Heart right ventricle (tissue), 16 donors: ENCODE data around the gene UGP2. TPM values are rescaled to one million over a fixed set of nuclear protein-coding genes. Genes with fewer than 3 reads are reported as not detected.
A peak's percentile ranks its signal among the peaks of the same experiment; 100 is the strongest.

ENCODE experiments used
- ATAC-seq, 8 donors: fragments of 200-7000 bp; cut with Tn5 transposase; one replicate each; pipeline ENCODE4 v1.9.1; 2020; ENCODE audit warnings: mild to moderate bottlenecking in 8 of 8, moderate library complexity in 8 of 8, moderate number of reproducible peaks in 1 of 8
- DNase-seq, 2 donors: peaks; one replicate each; pipeline ENCODE4 v3.0.0-alpha.2; 2020
- H3K27ac ChIP-seq, 10 donors: fragments of 200-600 bp; sonication (generic) in 2 of 10; one replicate each; pipeline versions ENCODE4 v1.5.0 to v1.8.0; 2020 to 2022; ENCODE audit warnings: mild to moderate bottlenecking in 3 of 10
- H3K27me3 ChIP-seq, 7 donors: fragments of 200-600 bp; one replicate each; pipeline ENCODE4 v1.8.0; 2021 to 2022; ENCODE audit warnings: mild to moderate bottlenecking in 2 of 7
- H3K36me3 ChIP-seq, 9 donors: fragments of 200-600 bp; sonication (generic) in 1 of 9; one replicate each; pipeline versions ENCODE4 v1.5.0 to v1.8.0; 2020 to 2022; ENCODE audit warnings: mild to moderate bottlenecking in 2 of 9
- H3K4me1 ChIP-seq, 9 donors: fragments of 200-600 bp; sonication (generic) in 1 of 9; one replicate each; pipeline versions ENCODE4 v1.5.0 to v1.8.0; 2020 to 2022; ENCODE audit warnings: mild to moderate bottlenecking in 4 of 9
- H3K4me3 ChIP-seq, 10 donors: fragments of 200-600 bp; sonication (generic) in 2 of 10; one replicate each; pipeline versions ENCODE4 v1.5.0 to v1.8.0; 2020 to 2022; ENCODE audit warnings: mild to moderate bottlenecking in 7 of 10, moderate library complexity in 2 of 10
- H3K9me3 ChIP-seq, 11 donors: fragments of 200-600 bp in 10 of 11; sonication (generic) in 2 of 11; one replicate each; pipeline versions ENCODE4 v1.5.0 to v1.8.0; 2013 to 2022; ENCODE audit warnings: mild to moderate bottlenecking in 2 of 11, control low read depth in 1 of 11, moderate library complexity in 1 of 11
- WGBS, 2 donors: extraction: QIAGEN DNeasy Blood & Tissue Kit; methylation state at CpG; one replicate each; pipeline ENCODE4 v1.1.7; 2013; ENCODE audit warnings: inconsistent platforms in 1 of 2; 5-methylcytosine and 5-hydroxymethylcytosine counted together
- intact Hi-C, 10 donors: fragments of 100-400 bp; cut with DNase I; formaldehyde crosslinking; loops; one replicate each; pipeline versions ENCODE4 v1.11.1 to v1.14.2; 2022
- polyA plus RNA-seq, 2 donors: library from polyadenylated mRNA; stranded (reverse); fragments of 200-250 nt; gene quantifications; one replicate each; pipeline ENCODE4 v1.2.3, GENCODE V29; 2013
- total RNA-seq, 10 donors: library from RNA; stranded (reverse); fragmentation: NEBNext Ultra II Directional in 3 of 10; extraction: Animal tissue kit (Norgen Biotek cat#: 25700) in 3 of 10; gene quantifications; one replicate each; pipeline versions ENCODE4 v1.2.1 to v1.2.4, GENCODE V29; 2021 to 2023
- TF ChIP-seq, protein P1 (sequence below), 9 donors: fragments of 200-600 bp; sonication (generic) in 2 of 9; IDR thresholded peaks; one replicate each; pipeline versions ENCODE4 v1.5.0 to v1.8.0; 2021 to 2022; ENCODE audit warnings: antibody characterized with exemption in 9 of 9, mild to moderate bottlenecking in 5 of 9, moderate library complexity in 1 of 9
- donor health status: Arrhythmogenic right ventricular cardiomyopathy.
- donor health status: ischemic (EF 13 %, LVEDD 7.1; RV severe dilation, severe dysfunction).
- donor health status: healthy with polysubstance abuse.
- donor health status: DM: no; HTN: yes; CAD: no.
- donor health status: DM: no; HTN: no; CAD: no.
- donor health status: ischemic (EF 25% LVEDD 6.9; RV normal size, moderate dysfunction).
- donor health status: ischemic (EF 25% LVEDD 5.7; RV mildly dilated, moderate dysfunction).
- donor health status: healthy.
- donor health status: DM: yes; HTN: yes; CAD: no.
- donor health status: Ischemic cardiomyopathy.
- donor health status: ischemic (EF 35%, LVEDD 5.7; RV mildly dilated, moderate dysfunction).
- donor health status: nonischemic (EF 11% LVEDD 7.7; RV severe dilation, severe dysfunction).
- donor health status: DM: yes; HTN: yes; CAD: no.
- donor health status: PGD.
- donor health status: ischemic (EF 29% LVEDD 5.4; RV normal size, mild dysfunction).
- donor health status: nonischemic (EF 23%, LVEDD 6.1; RV moderate dilation, normal function).

Gene UGP2
- total and polyA plus RNA-seq, 12 donors = 139 to 632 (median 371) TPM

DNA sequence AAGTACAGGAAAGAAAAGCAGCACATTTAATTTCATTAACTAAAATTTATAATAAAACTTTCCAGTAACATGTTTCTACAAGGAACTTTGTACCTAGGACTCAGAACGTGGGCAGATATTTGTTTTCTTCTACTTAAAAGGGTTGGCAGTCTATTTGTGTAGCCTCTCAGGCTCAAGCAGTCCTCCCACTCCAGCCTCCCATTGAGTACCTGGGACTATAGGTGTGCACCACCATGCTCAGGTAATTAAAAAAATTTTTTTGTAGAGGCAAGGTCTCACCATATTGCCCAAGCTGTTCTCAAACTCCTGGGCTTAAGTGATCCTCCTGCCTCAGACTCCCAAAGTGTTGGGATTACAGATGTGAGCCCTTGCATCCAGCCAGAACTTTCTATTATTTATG is 36.8 kb downstream of the UGP2 start:
- intact Hi-C loops = no loop called here
- 95 to 96% methylated on average over 1 of the region's 1 CpG for WGBS, 2 donors
- H3K27me3 ChIP-seq = no peaks in the 10 kb centered on the region
- no peak overlapping the region for H3K4me3 ChIP-seq
- no peak overlapping the region for H3K27ac ChIP-seq
- peaks cover 0 to 75% (median 14%) of the 10 kb centered on the region in 9 donors for H3K36me3 ChIP-seq
- TF ChIP-seq, protein P1, sequence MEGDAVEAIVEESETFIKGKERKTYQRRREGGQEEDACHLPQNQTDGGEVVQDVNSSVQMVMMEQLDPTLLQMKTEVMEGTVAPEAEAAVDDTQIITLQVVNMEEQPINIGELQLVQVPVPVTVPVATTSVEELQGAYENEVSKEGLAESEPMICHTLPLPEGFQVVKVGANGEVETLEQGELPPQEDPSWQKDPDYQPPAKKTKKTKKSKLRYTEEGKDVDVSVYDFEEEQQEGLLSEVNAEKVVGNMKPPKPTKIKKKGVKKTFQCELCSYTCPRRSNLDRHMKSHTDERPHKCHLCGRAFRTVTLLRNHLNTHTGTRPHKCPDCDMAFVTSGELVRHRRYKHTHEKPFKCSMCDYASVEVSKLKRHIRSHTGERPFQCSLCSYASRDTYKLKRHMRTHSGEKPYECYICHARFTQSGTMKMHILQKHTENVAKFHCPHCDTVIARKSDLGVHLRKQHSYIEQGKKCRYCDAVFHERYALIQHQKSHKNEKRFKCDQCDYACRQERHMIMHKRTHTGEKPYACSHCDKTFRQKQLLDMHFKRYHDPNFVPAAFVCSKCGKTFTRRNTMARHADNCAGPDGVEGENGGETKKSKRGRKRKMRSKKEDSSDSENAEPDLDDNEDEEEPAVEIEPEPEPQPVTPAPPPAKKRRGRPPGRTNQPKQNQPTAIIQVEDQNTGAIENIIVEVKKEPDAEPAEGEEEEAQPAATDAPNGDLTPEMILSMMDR (IDR thresholded peaks at IDR 0.05) = no peak
- H3K4me1 ChIP-seq = peaks cover 3 to 48% (median 23%) of the 10 kb centered on the region in 9 donors
- DNase-seq (no peak), ATAC-seq (no peak)
- H3K9me3 ChIP-seq = peaks cover 0 to 5% (median 0%) of the 10 kb centered on the region in 11 donors

DNA sequence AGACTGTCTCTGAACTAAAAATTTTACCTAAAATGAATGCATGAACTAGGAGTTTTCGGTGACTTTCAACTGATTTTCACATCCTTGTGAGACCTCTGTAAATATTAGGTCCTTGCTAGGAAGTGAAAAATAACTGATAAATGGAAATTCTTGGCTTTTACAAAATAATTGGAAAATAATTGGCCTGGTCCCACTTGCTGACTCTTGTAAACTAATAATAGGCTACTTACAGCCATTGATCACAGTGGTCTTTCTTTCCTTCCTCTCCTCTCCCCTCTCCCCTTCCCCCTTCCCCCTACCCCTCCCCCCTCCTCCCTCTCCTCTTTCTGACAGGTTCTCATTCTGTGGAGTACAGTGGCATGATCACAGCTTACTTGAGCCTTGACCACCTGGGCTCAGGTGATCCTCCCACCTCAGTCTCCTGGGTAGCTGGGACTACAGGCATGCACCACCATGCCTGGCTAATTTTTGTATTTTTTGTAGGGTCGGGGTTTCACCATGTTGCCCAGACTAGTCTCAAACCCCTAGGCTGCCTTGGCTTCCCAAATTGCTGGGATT is 38.3 kb downstream of the UGP2 start:
- intact Hi-C loops = loop anchor here in 1 of 10 donors (10.0 kb wide), 1 partner anchor 185 kb away; no protein-coding TSS in a partner anchor
- WGBS, 2 donors = 84% methylated on average over 2 of the region's 2 CpGs

DNA sequence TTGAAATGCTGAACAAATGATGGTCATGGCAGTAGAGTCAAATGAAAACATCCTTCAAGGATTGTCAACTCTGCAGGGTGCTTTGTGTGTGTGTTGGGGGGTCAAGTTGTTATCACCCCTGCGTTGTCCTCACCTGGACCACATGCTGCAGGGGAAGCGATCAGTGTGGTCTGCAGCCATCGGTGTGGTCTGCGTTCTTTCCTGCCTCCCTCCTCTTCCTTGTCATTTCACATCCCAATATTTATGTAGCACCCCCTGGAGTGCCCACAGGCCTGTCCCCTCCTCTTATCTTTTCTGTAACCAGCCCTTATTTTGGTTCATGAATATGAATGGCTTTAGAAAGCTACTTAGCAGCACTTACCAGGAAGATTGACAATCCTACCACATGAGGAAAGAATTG is 38.9 kb downstream of the UGP2 start:
- ATAC-seq (no peak), DNase-seq (no peak)
- H3K4me1 ChIP-seq = peaks cover 0 to 29% (median 9%) of the 10 kb centered on the region in 9 donors
- no peaks in the 10 kb centered on the region for H3K9me3 ChIP-seq
- no peak overlapping the region for H3K4me3 ChIP-seq
- H3K27me3 ChIP-seq = no peaks in the 10 kb centered on the region
- intact Hi-C loops = loop anchor here in 1 of 10 donors (10.0 kb wide), 1 partner anchor 186 kb away; no protein-coding TSS in a partner anchor
- H3K27ac ChIP-seq = no peak overlapping the region
- 49 to 61% methylated on average over 4 of the region's 4 CpGs for WGBS, 2 donors
- TF ChIP-seq, protein P1 (IDR thresholded peaks at IDR 0.05) = no peak
- H3K36me3 ChIP-seq = peaks cover 0 to 86% (median 32%) of the 10 kb centered on the region in 9 donors

More for the DNA sequence above, 38.3 kb downstream of the UGP2 start:
- ATAC-seq (no peak), DNase-seq (no peak)
- H3K9me3 ChIP-seq = no peaks in the 10 kb centered on the region
- H3K4me3 ChIP-seq = no peak overlapping the region
- TF ChIP-seq, protein P1 (IDR thresholded peaks at IDR 0.05) = no peak
- H3K36me3 ChIP-seq = peaks cover 0 to 79% (median 26%) of the 10 kb centered on the region in 9 donors
- H3K27me3 ChIP-seq = no peaks in the 10 kb centered on the region
- H3K27ac ChIP-seq = no peak overlapping the region
- H3K4me1 ChIP-seq = peaks cover 0 to 35% (median 16%) of the 10 kb centered on the region in 9 donors

DNA sequence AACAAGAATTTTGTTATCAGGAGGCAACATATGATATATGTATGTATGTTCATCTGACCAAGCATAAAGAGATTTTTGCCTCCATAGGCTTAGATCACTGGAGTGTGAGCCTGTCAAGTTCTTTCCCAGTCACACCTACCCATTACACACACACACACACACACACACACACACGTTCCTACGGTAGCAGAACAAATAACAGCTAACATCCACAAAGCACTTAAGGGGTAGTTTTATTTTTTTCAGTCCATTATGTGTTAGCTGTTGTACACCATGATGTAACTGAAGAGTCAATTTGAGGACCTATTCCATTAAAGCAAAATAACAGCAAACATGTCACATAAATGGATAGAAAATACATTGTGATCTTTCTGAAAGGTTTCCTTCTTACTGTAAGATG is 39.5 kb downstream of the UGP2 start:
- TF ChIP-seq, protein P1 (IDR thresholded peaks at IDR 0.05) = no peak
- H3K36me3 ChIP-seq = peaks cover 0 to 90% (median 35%) of the 10 kb centered on the region in 9 donors
- H3K27ac ChIP-seq = peak overlapping the region in 1 of 10 donors; percentile 12
- no peaks in the 10 kb centered on the region for H3K9me3 ChIP-seq
- intact Hi-C loops = loop anchor here in 1 of 10 donors (10.0 kb wide), 1 partner anchor 186 kb away; no protein-coding TSS in a partner anchor
- no peak overlapping the region for H3K4me3 ChIP-seq
- ATAC-seq = no peak
- 62 to 66% methylated on average over 2 of the region's 2 CpGs for WGBS, 2 donors
- DNase-seq = no peak
- H3K4me1 ChIP-seq = peaks cover 0 to 23% (median 4%) of the 10 kb centered on the region in 9 donors
- H3K27me3 ChIP-seq = no peaks in the 10 kb centered on the region
